H9 (cell line): ENCODE data around the gene KLK11. TPM values are rescaled to one million over a fixed set of nuclear protein-coding genes. Genes with fewer than 3 reads are reported as not detected.

Source experiments
- DNase-seq: peaks from one replicate; pipeline ENCODE4 v3.0.0-alpha.2; 2017
- H2AFZ ChIP-seq: one replicate; pipeline ENCODE4 v1.6.1; 2013; ENCODE audit warnings: mild to moderate bottlenecking, low read length, control low read depth, moderate library complexity
- H2AK5ac ChIP-seq: 2 replicates; pipeline ENCODE4 v1.6.1; 2013; ENCODE audit warnings: low read length, control low read depth, mixed read lengths; ENCODE audit not compliant: insufficient read length
- H2BK120ac ChIP-seq: one replicate; pipeline ENCODE4 v1.6.1; 2013; ENCODE audit warnings: low read depth, mild to moderate bottlenecking, low read length, control low read depth, inconsistent platforms; ENCODE audit not compliant: poor library complexity, severe bottlenecking
- H2BK12ac ChIP-seq: 2 replicates; pipeline ENCODE4 v1.6.1; 2013; ENCODE audit warnings: low read length, control low read depth, mixed read lengths, low read depth; ENCODE audit not compliant: insufficient read length
- H2BK15ac ChIP-seq: 2 replicates; pipeline ENCODE4 v1.6.1; 2013; ENCODE audit warnings: low read depth, low read length, control low read depth
- H2BK20ac ChIP-seq: one replicate; pipeline ENCODE4 v1.6.1; 2013; ENCODE audit warnings: low read depth, mild to moderate bottlenecking, low read length, control low read depth, inconsistent platforms; ENCODE audit not compliant: poor library complexity, severe bottlenecking
- H2BK5ac ChIP-seq: 2 replicates; pipeline ENCODE4 v1.6.1; 2013; ENCODE audit warnings: low read length, control low read depth, mixed read lengths; ENCODE audit not compliant: insufficient read length
- H3K14ac ChIP-seq: 2 replicates; pipeline ENCODE4 v1.6.1; 2013; ENCODE audit warnings: low read length, control low read depth; ENCODE audit not compliant: insufficient read depth
- H3K18ac ChIP-seq: 2 replicates; pipeline ENCODE4 v1.6.1; 2013; ENCODE audit warnings: low read depth, mild to moderate bottlenecking, mixed read lengths, low read length, control low read depth; ENCODE audit not compliant: insufficient read length
- H3K23ac ChIP-seq: 2 replicates; pipeline ENCODE4 v1.6.1; 2013; ENCODE audit warnings: low read length, control low read depth, mixed read lengths, low read depth; ENCODE audit not compliant: insufficient read length
- H3K23me2 ChIP-seq: 2 replicates; pipeline ENCODE4 v1.6.1; 2013; ENCODE audit warnings: low read depth, mild to moderate bottlenecking, mixed read lengths, low read length, control low read depth; ENCODE audit not compliant: insufficient read length, poor library complexity, severe bottlenecking
- H3K27ac ChIP-seq: 2 replicates; pipeline ENCODE4 v1.5.1; 2013; ENCODE audit warnings: low read length, control low read depth, mixed read lengths, low read depth; ENCODE audit not compliant: insufficient read length
- H3K27me3 ChIP-seq: 2 replicates; pipeline ENCODE4 v1.6.1; 2013; ENCODE audit warnings: low read length, control low read depth, inconsistent platforms; ENCODE audit not compliant: insufficient read depth
- H3K4ac ChIP-seq: 2 replicates; pipeline ENCODE4 v1.6.1; 2013; ENCODE audit warnings: low read depth, mild to moderate bottlenecking, control low read depth, inconsistent platforms, low read length, moderate library complexity
- H3K4me1 ChIP-seq: 2 replicates; pipeline ENCODE4 v1.6.1; 2013; ENCODE audit warnings: low read length, control low read depth, inconsistent platforms; ENCODE audit not compliant: insufficient read depth
- H3K4me2 ChIP-seq: 2 replicates; pipeline ENCODE4 v1.6.1; 2013; ENCODE audit warnings: low read length, control low read depth, mixed read lengths; ENCODE audit not compliant: insufficient read length, insufficient read depth
- H3K56ac ChIP-seq: 2 replicates; pipeline ENCODE4 v1.6.1; 2013; ENCODE audit warnings: low read depth, mild to moderate bottlenecking, mixed read lengths, low read length, control low read depth; ENCODE audit not compliant: insufficient read length
- H3K79me1 ChIP-seq: 2 replicates; pipeline ENCODE4 v1.6.1; 2013; ENCODE audit warnings: low read depth, mild to moderate bottlenecking, moderate library complexity, low read length, control low read depth, inconsistent platforms; ENCODE audit not compliant: insufficient read depth, poor library complexity, severe bottlenecking
- H3K79me2 ChIP-seq: 2 replicates; pipeline ENCODE4 v1.6.1; 2013; ENCODE audit warnings: low read length, control low read depth, inconsistent platforms; ENCODE audit not compliant: insufficient read depth
- H3K9ac ChIP-seq: 2 replicates; pipeline ENCODE4 v1.6.1; 2013; ENCODE audit warnings: low read length, control low read depth, mixed read lengths; ENCODE audit not compliant: insufficient read length; ENCODE audit errors: extremely low read depth
- H3K9me3 ChIP-seq: one replicate; pipeline ENCODE4 v1.6.1; 2013; ENCODE audit warnings: low read depth, low read length, inconsistent platforms; ENCODE audit not compliant: control insufficient read depth
- H3T11ph ChIP-seq: one replicate; pipeline ENCODE4 v1.6.1; 2013; ENCODE audit warnings: mild to moderate bottlenecking, low read length, control low read depth, inconsistent platforms
- H4K20me1 ChIP-seq: one replicate; pipeline ENCODE4 v1.6.1; 2013; ENCODE audit not compliant: control insufficient read depth, insufficient read length, insufficient read depth
- H4K5ac ChIP-seq: 2 replicates; pipeline ENCODE4 v1.6.1; 2013; ENCODE audit warnings: low read depth, mild to moderate bottlenecking, mixed read lengths, low read length, control low read depth; ENCODE audit not compliant: insufficient read length
- H4K8ac ChIP-seq: replicated peaks from 2 replicates; pipeline ENCODE4 v1.6.1; 2013; ENCODE audit warnings: low read length, control low read depth, mixed read lengths, low read depth; ENCODE audit not compliant: insufficient read length
- H4K91ac ChIP-seq: 2 replicates; pipeline ENCODE4 v1.6.1; 2013; ENCODE audit warnings: low read depth, mild to moderate bottlenecking, moderate library complexity, mixed read lengths, low read length, control low read depth; ENCODE audit not compliant: insufficient read length
- H3K27ac Mint-ChIP-seq, 3 experiments: 2 replicates in 2 of 3; 3 replicates in 1 of 3; pipeline ENCODE4 v1.8.0; 2020 to 2021; ENCODE audit warnings: mixed read lengths in 3 of 3, mild to moderate bottlenecking in 1 of 3, moderate library complexity in 1 of 3
- H3K27me3 Mint-ChIP-seq: 2 replicates; pipeline ENCODE4 v1.8.0; 2021; ENCODE audit warnings: low read depth, mild to moderate bottlenecking, moderate library complexity, mixed read lengths
- H3K36me3 Mint-ChIP-seq, 3 experiments: 2 replicates in 2 of 3; 3 replicates in 1 of 3; pipeline ENCODE4 v1.8.0; 2020 to 2021; ENCODE audit warnings: low read depth in 3 of 3, mixed read lengths in 3 of 3; ENCODE audit not compliant: insufficient read depth in 1 of 3
- H3K4me1 Mint-ChIP-seq, 2 experiments: 2 replicates each; pipeline ENCODE4 v1.8.0; 2020; ENCODE audit warnings: mixed read lengths in 2 of 2
- H3K4me3 Mint-ChIP-seq, 2 experiments: 2 replicates in 1 of 2; 3 replicates in 1 of 2; pipeline ENCODE4 v1.8.0; 2020 to 2021; ENCODE audit warnings: mild to moderate bottlenecking in 2 of 2, mixed read lengths in 2 of 2, moderate library complexity in 1 of 2
- H3K9me3 Mint-ChIP-seq, 2 experiments: 2 replicates in 1 of 2; 3 replicates in 1 of 2; pipeline ENCODE4 v1.8.0; 2020; ENCODE audit warnings: mild to moderate bottlenecking in 2 of 2, mixed read lengths in 2 of 2, moderate library complexity in 1 of 2
- CTCF ChIP-seq: fragments of 200-600 bp; sonication (generic); conservative IDR thresholded peaks from 3 replicates; pipeline ENCODE4 v1.8.0; 2021; ENCODE audit warnings: antibody characterized with exemption, mild to moderate bottlenecking
- WGBS: extraction: QIAGEN DNeasy Blood & Tissue Kit; methylation state at CpG from one replicate; pipeline ENCODE4 v1.1.7; 2013; ENCODE audit warnings: missing lambda C conversion rate, low lambda C conversion rate, mixed read lengths; ENCODE audit not compliant: insufficient read length; ENCODE audit errors: extremely low coverage; 5-methylcytosine and 5-hydroxymethylcytosine counted together
- total RNA-seq: library from RNA; stranded (reverse); gene quantifications from 2 replicates; pipeline ENCODE4 v1.2.1, GENCODE V29; 2021

KLK11 gene
- total RNA-seq, 1 experiment from 2014 or later = not detected

GRCh38 chr19:50974702-50975556 lies 51.5 kb downstream of the KLK11 start:
- Histone ChIP-seq H3K27ac (no peak overlapping the region), H4K91ac (no peak overlapping the region), H3K23me2 (no peaks in the 10 kb centered on the region), H3K4ac (no peak overlapping the region), H3K23ac (no peak overlapping the region), H3K79me2 (no peaks in the 10 kb centered on the region), H3K4me2 (no peak overlapping the region), H2BK15ac (no peak overlapping the region), H3K4me1 (peaks cover 6% of the 10 kb centered on the region; the same call in 1 of the 2 replicates), H2BK5ac (no peak overlapping the region), H3K18ac (no peak overlapping the region), H2AK5ac (no peak overlapping the region), H2BK20ac (no peak overlapping the region), H3T11ph (no peak overlapping the region), H3K79me1 (no peaks in the 10 kb centered on the region), H3K14ac (no peak overlapping the region), H2BK12ac (no peak overlapping the region), H2AFZ (no peak overlapping the region), H4K5ac (no peak overlapping the region), H3K56ac (no peak overlapping the region), H4K8ac (no peak overlapping the region), H2BK120ac (no peak overlapping the region), H3K27me3 (no peaks in the 10 kb centered on the region), H3K9ac (no peak overlapping the region), H3K9me3 (no peaks in the 10 kb centered on the region), H4K20me1 (no peaks in the 10 kb centered on the region)
- Mint-ChIP-seq H3K36me3 (no peaks in the 10 kb centered on the region), H3K9me3 (no peaks in the 10 kb centered on the region), H3K27me3 (no peaks in the 10 kb centered on the region; the same call in none of the 2 replicates), H3K4me1 (peaks cover 33 to 57% of the 10 kb centered on the region in 2 experiments), H3K27ac (peak overlapping the region in 1 of 3 experiments; percentile 84; a peak in 2 of 7 replicates), H3K4me3 (no peak overlapping the region)
- TF ChIP-seq CTCF = no peak
- WGBS = no CpG with 5 or more reads among the region's 9 CpGs
- peak; percentile 47 for DNase-seq
